Cardiac muscle cell (in vitro differentiated cells and primary cell): Measurements from ENCODE around the gene TMEM245. TPM values are rescaled to one million over a fixed set of nuclear protein-coding genes. Genes with fewer than 3 reads are reported as not detected.

Experiments
- DNase-seq, 2 donors: peaks; one replicate each; pipeline versions ENCODE4 v3.0.0 to v3.0.0-alpha.2; 2010 to 2017; ENCODE audit warnings: low read depth in 1 of 2, low spot score in 1 of 2
- H3K27ac ChIP-seq: fragments of 200-600 bp; sonication (generic); 2 replicates; pipeline ENCODE4 v1.5.1; 2016
- H3K27me3 ChIP-seq: fragments of 200-600 bp; sonication (generic); 2 replicates; pipeline ENCODE4 v1.6.0; 2016; ENCODE audit warnings: control low read depth
- H3K36me3 ChIP-seq: fragments of 200-600 bp; sonication (generic); 2 replicates; pipeline ENCODE4 v1.5.1; 2016; ENCODE audit warnings: control low read depth
- H3K4me1 ChIP-seq: fragments of 200-600 bp; sonication (generic); 2 replicates; pipeline ENCODE4 v1.8.1; 2017; ENCODE audit warnings: low read depth, mild to moderate bottlenecking, mixed run types
- H3K4me3 ChIP-seq: fragments of 200-600 bp; sonication (generic); 2 replicates; pipeline ENCODE4 v1.5.1; 2016; ENCODE audit warnings: mild to moderate bottlenecking
- H3K9me3 ChIP-seq: fragments of 200-600 bp; sonication (generic); 2 replicates; pipeline ENCODE4 v1.5.1; 2017; ENCODE audit warnings: low read depth, mild to moderate bottlenecking, control low read depth
- polyA plus RNA-seq: library from polyadenylated mRNA; unstranded; fragments of >200 nt; fragmentation: Nextera tagmentation; extraction: Ambion mirVana; gene quantifications from 2 replicates; pipeline ENCODE4 v1.2.1, GENCODE V29; 2016
- total RNA-seq: library from RNA; depleted of rRNA; stranded (reverse); fragments of >200 nt; gene quantifications from 2 replicates; pipeline ENCODE4 v1.2.3, GENCODE V29; 2016
- TF ChIP-seq, protein P1 (sequence below): IDR thresholded peaks from 2 replicates; pipeline ENCODE4 v1.5.1; 2012; ENCODE audit warnings: low read depth, mild to moderate bottlenecking, low read length

Gene TMEM245
- total and polyA plus RNA-seq, 2 experiments from 2014 or later = 75.6 to 88.1 TPM

DNA sequence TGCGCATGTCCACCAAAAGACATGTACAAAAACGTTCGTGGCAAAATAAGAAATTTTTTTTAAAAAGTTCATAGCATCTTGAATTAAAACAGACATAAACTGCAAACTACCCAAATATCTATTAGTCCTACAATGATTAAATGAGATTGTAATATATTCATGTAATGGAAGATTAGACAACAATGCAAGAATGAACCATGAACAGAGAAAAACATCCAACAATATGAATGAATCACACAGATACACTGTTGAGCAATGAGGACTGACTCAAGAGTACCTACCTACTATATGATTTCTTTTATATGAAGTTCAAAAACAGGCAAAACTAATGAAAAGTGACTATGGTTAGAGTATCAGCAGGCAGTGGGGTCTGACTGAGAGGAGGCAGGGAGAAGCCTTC lies 88.5 kb downstream of the TMEM245 start:
- Histone ChIP-seq H3K27me3 (no peaks in the 10 kb centered on the region), H3K4me1 (peaks cover 28% of the 10 kb centered on the region), H3K27ac (peak overlapping the region; percentile 57), H3K9me3 (no peaks in the 10 kb centered on the region), H3K4me3 (no peak overlapping the region), H3K36me3 (peaks cover 11% of the 10 kb centered on the region)
- TF ChIP-seq, protein P1, sequence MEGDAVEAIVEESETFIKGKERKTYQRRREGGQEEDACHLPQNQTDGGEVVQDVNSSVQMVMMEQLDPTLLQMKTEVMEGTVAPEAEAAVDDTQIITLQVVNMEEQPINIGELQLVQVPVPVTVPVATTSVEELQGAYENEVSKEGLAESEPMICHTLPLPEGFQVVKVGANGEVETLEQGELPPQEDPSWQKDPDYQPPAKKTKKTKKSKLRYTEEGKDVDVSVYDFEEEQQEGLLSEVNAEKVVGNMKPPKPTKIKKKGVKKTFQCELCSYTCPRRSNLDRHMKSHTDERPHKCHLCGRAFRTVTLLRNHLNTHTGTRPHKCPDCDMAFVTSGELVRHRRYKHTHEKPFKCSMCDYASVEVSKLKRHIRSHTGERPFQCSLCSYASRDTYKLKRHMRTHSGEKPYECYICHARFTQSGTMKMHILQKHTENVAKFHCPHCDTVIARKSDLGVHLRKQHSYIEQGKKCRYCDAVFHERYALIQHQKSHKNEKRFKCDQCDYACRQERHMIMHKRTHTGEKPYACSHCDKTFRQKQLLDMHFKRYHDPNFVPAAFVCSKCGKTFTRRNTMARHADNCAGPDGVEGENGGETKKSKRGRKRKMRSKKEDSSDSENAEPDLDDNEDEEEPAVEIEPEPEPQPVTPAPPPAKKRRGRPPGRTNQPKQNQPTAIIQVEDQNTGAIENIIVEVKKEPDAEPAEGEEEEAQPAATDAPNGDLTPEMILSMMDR = no peak
- peak in 1 of 2 donors; percentile 51 for DNase-seq

- Histone ChIP-seq H3K27me3 (no peaks in the 10 kb centered on the region), H3K36me3 (peaks cover 11% of the 10 kb centered on the region), H3K4me3 (no peak overlapping the region), H3K4me1 (peaks cover 26% of the 10 kb centered on the region), H3K9me3 (no peaks in the 10 kb centered on the region), H3K27ac (peak overlapping the region; percentile 57)
- no peak for DNase-seq
- TF ChIP-seq, protein P1 = no peak
These were observed 89.3 kb downstream of the TMEM245 start for GRCh38 chr9:109030426-109030825.

DNA sequence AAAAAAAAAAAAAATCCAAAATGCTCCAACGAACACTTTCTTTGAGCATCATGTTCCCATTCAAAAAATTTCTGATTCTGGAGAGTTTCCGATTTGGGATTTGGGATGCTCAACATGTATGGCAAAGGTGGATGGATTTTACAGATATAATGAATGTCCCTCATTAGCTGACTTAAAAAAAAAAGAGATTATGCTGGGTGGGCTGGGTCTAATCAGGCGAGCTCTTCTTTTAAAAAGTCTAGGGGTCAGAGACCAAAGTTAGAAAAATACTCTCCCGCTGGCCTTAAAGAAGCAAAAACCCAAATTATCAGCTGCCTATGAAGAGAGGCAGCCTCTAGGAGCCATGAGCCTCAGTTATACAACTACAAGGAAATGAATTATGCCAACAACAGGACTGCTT lies 91.3 kb downstream of the TMEM245 start:
- Histone ChIP-seq H3K4me3 (no peak overlapping the region), H3K27ac (no peak overlapping the region), H3K9me3 (no peaks in the 10 kb centered on the region), H3K4me1 (peaks cover 26% of the 10 kb centered on the region), H3K27me3 (no peaks in the 10 kb centered on the region), H3K36me3 (no peaks in the 10 kb centered on the region)
- TF ChIP-seq, protein P1 = no peak
- DNase-seq = no peak

- H3K27ac ChIP-seq = peak overlapping the region; percentile 2
- peak in 1 of 2 donors; percentile 73 for DNase-seq
- H3K9me3 ChIP-seq = no peaks in the 10 kb centered on the region
- peaks cover 37% of the 10 kb centered on the region for H3K4me1 ChIP-seq
- no peaks in the 10 kb centered on the region for H3K27me3 ChIP-seq
- H3K36me3 ChIP-seq = no peaks in the 10 kb centered on the region
- TF ChIP-seq, protein P1 = no peak
- H3K4me3 ChIP-seq = no peak overlapping the region
These were observed 92.6 kb downstream of the TMEM245 start for GRCh38 chr9:109027176-109027575.

GRCh38 chr9:109026306-109026705 lies 93.4 kb downstream of the TMEM245 start:
- no peaks in the 10 kb centered on the region for H3K9me3 ChIP-seq
- no peak overlapping the region for H3K4me3 ChIP-seq
- peaks cover 37% of the 10 kb centered on the region for H3K4me1 ChIP-seq
- no peak overlapping the region for H3K27ac ChIP-seq
- no peak for DNase-seq
- H3K27me3 ChIP-seq = no peaks in the 10 kb centered on the region
- TF ChIP-seq, protein P1 = no peak
- no peaks in the 10 kb centered on the region for H3K36me3 ChIP-seq

DNA sequence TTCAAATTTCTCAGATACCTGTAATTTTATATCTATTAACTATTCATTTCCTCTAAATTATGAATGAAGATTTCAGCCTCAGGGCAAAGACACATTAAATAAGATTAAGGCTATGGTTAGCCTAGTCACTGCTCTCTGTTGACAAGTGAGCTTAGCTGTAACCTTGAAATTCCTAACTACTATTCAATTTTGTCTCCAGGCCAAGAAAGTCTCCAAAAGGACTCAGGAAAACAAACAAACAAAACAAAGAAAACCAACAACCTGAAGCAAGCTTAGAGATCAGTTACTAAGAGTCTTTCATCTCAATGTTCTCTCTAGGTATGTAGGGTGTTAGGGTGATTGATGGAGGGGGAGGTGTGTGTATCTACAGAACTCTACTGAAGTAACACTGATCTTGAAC lies 96.9 kb downstream of the TMEM245 start:
- Histone ChIP-seq H3K36me3 (peaks cover 14% of the 10 kb centered on the region), H3K9me3 (no peaks in the 10 kb centered on the region), H3K4me1 (peaks cover 25% of the 10 kb centered on the region), H3K27ac (no peak overlapping the region), H3K27me3 (no peaks in the 10 kb centered on the region), H3K4me3 (no peak overlapping the region)
- no peak for DNase-seq
- TF ChIP-seq, protein P1 = no peak
